HG03520 (cell line): ENCODE data around the gene MAPK8IP3.
"Not testable (repeated sequence)": the region's sequence is repeated elsewhere in the genome, so short reads cannot be mapped to it uniquely, and the experiment has no call there.

Experiments used
- ATAC-seq: cut with Tn5 transposase; IDR thresholded peaks from one replicate; pipeline ENCODE4 v1.9.1; 2021; ENCODE audit warnings: mild to moderate bottlenecking, moderate library complexity; ENCODE audit not compliant: unreplicated experiment

MAPK8IP3 gene

GRCh38 chr16:1710811-1711507 is 5.0 kb downstream of the MAPK8IP3 start:
- ATAC-seq = no peak

GRCh38 chr16:1712791-1713261 is 6.8 kb downstream of the MAPK8IP3 start:
- ATAC-seq = no peak

- ATAC-seq = no peak
These were observed 7.3 kb downstream of the MAPK8IP3 start for GRCh38 chr16:1713331-1713730.

- ATAC-seq = no peak
These were observed 7.9 kb downstream of the MAPK8IP3 start for GRCh38 chr16:1713933-1714332.

- no peak for ATAC-seq
These were observed 9.2 kb downstream of the MAPK8IP3 start for GRCh38 chr16:1715220-1715619.

- not testable (repeated sequence) for ATAC-seq
These were observed 12.2 kb downstream of the MAPK8IP3 start for GRCh38 chr16:1718236-1718635.

GRCh38 chr16:1719559-1720229 is 13.7 kb downstream of the MAPK8IP3 start:
- not testable (repeated sequence) for ATAC-seq

GRCh38 chr16:1721372-1721771 is 15.4 kb downstream of the MAPK8IP3 start:
- no peak for ATAC-seq

- ATAC-seq = no peak
These were observed 17.6 kb downstream of the MAPK8IP3 start for GRCh38 chr16:1723450-1724147.

GRCh38 chr16:1724491-1724890 is 18.5 kb downstream of the MAPK8IP3 start:
- no peak for ATAC-seq

- no peak for ATAC-seq
These were observed 20.9 kb downstream of the MAPK8IP3 start for GRCh38 chr16:1726661-1727502.

GRCh38 chr16:1727651-1728624 is 21.9 kb downstream of the MAPK8IP3 start:
- ATAC-seq = no peak

GRCh38 chr16:1729026-1729425 is 23.0 kb downstream of the MAPK8IP3 start:
- no peak for ATAC-seq

- no peak for ATAC-seq
These were observed 23.4 kb downstream of the MAPK8IP3 start for GRCh38 chr16:1729445-1729844.

- no peak for ATAC-seq
These were observed 25.1 kb downstream of the MAPK8IP3 start for GRCh38 chr16:1731073-1731472.

GRCh38 chr16:1731603-1732002 is 25.6 kb downstream of the MAPK8IP3 start:
- ATAC-seq = no peak

- ATAC-seq = no peak
These were observed 26.1 kb downstream of the MAPK8IP3 start for GRCh38 chr16:1732071-1732470.

GRCh38 chr16:1732551-1732987 is 26.6 kb downstream of the MAPK8IP3 start:
- ATAC-seq = not testable (repeated sequence)

- ATAC-seq = no peak
These were observed 28.1 kb downstream of the MAPK8IP3 start for GRCh38 chr16:1734123-1734522.

- no peak for ATAC-seq
These were observed 28.8 kb downstream of the MAPK8IP3 start for GRCh38 chr16:1734816-1735215.
